AG10803 (cell line): ENCODE results near the gene GP1BA.

Experiments used
- DNase-seq: peaks from one replicate; pipeline ENCODE4 v3.0.0; 2010; ENCODE audit warnings: low read depth
- H3K4me3 ChIP-seq: 2 replicates; pipeline ENCODE4 v1.5.1; 2011; ENCODE audit warnings: mild to moderate bottlenecking, low read length, control low read depth
- TF ChIP-seq, protein P1 (sequence below): conservative IDR thresholded peaks from 2 replicates; pipeline ENCODE4 v1.5.1; 2011; ENCODE audit warnings: mild to moderate bottlenecking, low read length, control low read depth, inconsistent platforms

Gene GP1BA

DNA sequence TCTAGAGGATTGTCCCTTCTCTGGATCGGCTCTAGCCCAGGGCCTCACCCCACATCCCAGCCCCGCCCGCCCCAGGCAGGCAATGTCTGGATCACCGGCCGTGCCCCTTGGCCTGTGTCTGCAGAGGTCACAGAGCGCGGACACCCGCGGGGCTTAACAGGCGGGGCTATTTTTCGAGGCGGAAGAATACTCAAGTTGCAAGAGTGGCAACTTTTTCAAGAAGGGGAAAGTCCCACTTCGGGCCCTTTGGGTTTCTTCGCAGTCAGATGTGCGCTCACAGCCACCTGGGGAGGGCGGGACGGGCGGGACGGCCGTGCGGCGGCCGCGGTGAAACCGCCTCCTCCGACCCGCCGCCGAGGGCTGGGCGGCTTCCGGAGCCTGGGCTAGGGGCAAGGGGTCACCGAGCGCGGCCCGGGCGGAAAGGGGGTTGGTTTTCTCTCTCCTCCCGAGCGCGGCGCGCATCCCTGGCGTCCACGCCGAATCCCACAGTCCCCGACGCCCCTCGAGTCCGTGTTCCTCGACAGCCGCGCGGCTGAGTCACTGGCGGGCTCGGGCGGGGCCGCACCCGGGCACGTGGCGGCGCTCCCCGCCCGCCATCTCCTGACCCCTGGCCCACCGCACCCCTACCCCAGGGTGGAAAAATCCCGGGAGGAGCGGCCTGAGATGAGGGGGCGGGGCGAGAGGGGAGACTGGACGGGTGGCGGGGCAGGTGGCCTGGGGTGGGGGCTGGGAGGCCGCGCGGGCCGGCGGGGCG is 17.4 kb downstream of the GP1BA start:
- DNase-seq = peak; percentile 65
- peak overlapping the region; percentile 72 for H3K4me3 ChIP-seq
- TF ChIP-seq, protein P1, sequence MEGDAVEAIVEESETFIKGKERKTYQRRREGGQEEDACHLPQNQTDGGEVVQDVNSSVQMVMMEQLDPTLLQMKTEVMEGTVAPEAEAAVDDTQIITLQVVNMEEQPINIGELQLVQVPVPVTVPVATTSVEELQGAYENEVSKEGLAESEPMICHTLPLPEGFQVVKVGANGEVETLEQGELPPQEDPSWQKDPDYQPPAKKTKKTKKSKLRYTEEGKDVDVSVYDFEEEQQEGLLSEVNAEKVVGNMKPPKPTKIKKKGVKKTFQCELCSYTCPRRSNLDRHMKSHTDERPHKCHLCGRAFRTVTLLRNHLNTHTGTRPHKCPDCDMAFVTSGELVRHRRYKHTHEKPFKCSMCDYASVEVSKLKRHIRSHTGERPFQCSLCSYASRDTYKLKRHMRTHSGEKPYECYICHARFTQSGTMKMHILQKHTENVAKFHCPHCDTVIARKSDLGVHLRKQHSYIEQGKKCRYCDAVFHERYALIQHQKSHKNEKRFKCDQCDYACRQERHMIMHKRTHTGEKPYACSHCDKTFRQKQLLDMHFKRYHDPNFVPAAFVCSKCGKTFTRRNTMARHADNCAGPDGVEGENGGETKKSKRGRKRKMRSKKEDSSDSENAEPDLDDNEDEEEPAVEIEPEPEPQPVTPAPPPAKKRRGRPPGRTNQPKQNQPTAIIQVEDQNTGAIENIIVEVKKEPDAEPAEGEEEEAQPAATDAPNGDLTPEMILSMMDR = no peak

DNA sequence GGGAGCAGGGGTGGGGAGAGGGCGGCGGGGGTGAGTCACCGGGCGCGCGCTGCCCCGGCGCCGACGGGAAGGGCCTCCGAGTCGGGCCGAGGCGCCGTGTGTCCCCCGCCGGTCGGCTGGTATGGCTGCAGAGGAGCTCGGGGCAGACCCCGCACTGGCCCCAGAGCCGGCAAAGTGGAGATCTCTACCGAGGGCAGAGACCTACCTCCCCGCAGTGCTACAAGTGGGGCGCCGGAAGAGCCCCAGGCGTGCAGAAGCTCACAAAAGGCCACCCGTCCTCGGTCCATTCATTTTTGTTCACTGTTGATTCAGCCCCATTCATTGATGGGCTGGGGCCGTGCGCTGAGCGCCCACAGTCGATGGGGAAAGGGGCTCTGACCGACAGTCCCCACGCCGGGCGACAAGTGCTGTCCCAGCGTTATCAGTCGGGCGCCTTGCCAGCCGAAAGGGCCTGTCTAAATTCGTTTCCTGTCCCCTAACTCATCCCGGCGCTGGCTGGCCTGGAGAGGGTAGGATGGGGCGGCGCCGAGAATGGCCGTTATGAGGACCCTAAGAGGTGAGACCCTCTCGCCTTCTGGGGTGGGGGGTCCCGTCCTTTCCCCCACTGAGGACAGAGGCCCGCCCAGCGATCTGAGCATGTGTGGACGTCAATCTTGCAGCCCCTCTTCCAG is 18.1 kb downstream of the GP1BA start:
- DNase-seq = no peak

DNA sequence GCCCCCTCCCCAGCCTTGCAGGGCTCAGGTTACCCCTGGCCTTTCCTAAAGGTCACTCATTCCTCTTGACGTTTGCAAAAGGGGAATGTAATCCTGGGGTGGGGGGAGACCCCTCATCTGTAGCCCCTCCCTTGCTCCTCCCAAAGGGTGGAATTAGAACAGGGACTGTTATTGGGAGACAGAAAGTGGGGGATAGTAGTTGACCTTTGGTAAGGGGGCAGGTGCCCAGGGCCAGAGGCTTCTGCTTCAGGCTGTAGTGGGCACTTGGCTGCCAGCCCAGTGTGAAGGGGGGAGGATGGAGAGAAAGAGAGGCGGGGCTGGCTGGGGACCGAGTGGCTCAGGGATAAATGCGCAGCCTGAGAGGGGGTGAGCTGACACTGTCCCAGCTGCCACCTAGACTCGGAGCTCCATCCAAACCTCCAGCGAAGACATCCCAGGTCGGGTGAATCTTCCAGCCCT is 18.7 kb downstream of the GP1BA start, which contains the start of gene ENO3:
TSS of gene ENO3 (plus strand) at position 374 of the 459 bp plus-strand sequence. CDS start 711 bp downstream, outside the sequence.
- H3K4me3 ChIP-seq = peak within 1 kb of the TSS; percentile 54
- no peak for DNase-seq
- TF ChIP-seq, protein P1 = no peak

More for the DNA sequence above, 18.1 kb downstream of the GP1BA start:
- TF ChIP-seq, protein P1 = no peak
- H3K4me3 ChIP-seq = peak overlapping the region; percentile 54

DNA sequence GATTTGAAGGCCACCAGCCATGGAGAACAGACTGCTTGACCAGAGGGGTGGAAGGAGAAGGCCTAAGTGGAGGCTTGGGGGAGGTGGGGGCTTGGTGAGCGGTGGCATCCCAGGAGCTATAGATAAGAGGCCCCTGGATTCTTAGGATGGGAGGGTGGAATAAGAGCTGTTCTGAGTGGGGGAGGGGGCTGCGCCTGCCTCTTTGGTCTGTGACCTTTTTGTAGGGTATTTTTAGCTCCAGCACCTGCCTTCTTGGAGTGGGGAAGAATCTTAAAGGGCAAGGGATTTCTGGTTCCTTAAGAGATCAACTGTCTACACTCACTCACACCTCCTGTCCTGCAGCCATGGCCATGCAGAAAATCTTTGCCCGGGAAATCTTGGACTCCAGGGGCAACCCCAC is 19.4 kb downstream of the GP1BA start:
- no peak overlapping the region for H3K4me3 ChIP-seq
- DNase-seq = no peak
- TF ChIP-seq, protein P1 = no peak

DNA sequence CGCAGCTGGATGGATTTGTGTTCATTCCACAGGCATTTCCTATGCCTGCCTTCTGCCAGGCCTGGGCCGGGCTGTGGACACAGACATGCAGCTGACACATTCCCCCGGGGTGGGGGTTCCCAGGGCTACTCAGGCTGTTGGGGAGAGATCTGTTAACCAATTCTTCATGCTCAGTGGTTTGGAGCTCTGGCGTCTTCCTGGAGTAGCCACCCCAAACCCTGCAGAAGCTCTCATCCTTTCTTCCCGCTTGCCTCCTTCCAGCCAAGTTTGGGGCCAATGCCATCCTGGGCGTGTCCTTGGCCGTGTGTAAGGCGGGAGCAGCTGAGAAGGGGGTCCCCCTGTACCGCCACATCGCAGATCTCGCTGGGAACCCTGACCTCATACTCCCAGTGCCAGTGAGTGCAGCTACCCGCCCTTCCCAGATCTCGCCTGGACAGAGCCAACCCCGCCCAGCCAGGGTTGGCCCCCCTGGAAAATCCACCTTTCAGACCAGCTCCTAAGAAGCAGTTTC is 21.4 kb downstream of the GP1BA start:
- peak overlapping the region; percentile 20 for H3K4me3 ChIP-seq
- DNase-seq = peak; percentile 88
- TF ChIP-seq, protein P1 = no peak

DNA sequence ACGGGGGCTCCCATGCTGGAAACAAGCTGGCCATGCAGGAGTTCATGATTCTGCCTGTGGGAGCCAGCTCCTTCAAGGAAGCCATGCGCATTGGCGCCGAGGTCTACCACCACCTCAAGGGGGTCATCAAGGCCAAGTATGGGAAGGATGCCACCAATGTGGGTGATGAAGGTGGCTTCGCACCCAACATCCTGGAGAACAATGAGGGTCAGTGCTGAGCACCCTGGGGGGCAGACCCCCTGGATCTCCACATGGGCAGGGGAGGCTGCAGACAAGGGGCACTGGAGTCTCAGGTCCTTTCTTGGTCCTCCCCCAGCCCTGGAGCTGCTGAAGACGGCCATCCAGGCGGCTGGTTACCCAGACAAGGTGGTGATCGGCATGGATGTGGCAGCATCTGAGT is 23.0 kb downstream of the GP1BA start:
- DNase-seq = no peak
- TF ChIP-seq, protein P1 = no peak
- no peak overlapping the region for H3K4me3 ChIP-seq
